Measurements from ENCODE around the gene PTPRD. TPM values are rescaled to one million over a fixed set of nuclear protein-coding genes. Genes with fewer than 3 reads are reported as not detected.

Gene PTPRD
- total and polyA plus RNA-seq, 2 donors (not counting 1 experiment from before 2014, with no cell fraction given) = not detected

GRCh38 chr9:8760000-8760767, 1852.6 kb downstream of the PTPRD start:
- POLR2A ChIA-PET = no interaction called here
- Histone ChIP-seq H4K20me1 (ENCODE audit: control insufficient read depth, insufficient read depth, low read length, poor library complexity, severe bottlenecking) (no peaks in the 10 kb centered on the region), H3K79me2 (ENCODE audit: control insufficient read depth, insufficient read depth, low read length) (no peaks in the 10 kb centered on the region), H2AFZ (ENCODE audit: insufficient read depth, low read depth, low read length, poor library complexity, severe bottlenecking) (no peak overlapping the region), H3K4me1 (ENCODE audit: control insufficient read depth in 2 of 2, insufficient read depth in 2 of 2, low read length in 2 of 2) (peaks cover 3 to 11% of the 10 kb centered on the region in 2 donors), H3K4me2 (replicated peaks; ENCODE audit: low read depth, low read length, poor library complexity, severe bottlenecking) (peak overlapping the region; percentile 18), H3K9me3 (ENCODE audit: control extremely low read depth in 1 of 3, control insufficient read depth in 2 of 3, insufficient read depth in 1 of 3, low read length in 2 of 3) (peaks cover 0 to 4% (median 0%) of the 10 kb centered on the region in 3 donors), H3K4me3 (ENCODE audit: control extremely low read depth in 1 of 5, extremely low read depth in 1 of 5, insufficient read depth in 1 of 5, low read depth in 2 of 5, low read length in 4 of 5) (no peak overlapping the region), H3K27me3 (replicated peaks in 1 of 4; ENCODE audit: control extremely low read depth in 1 of 4, control insufficient read depth in 3 of 4, insufficient read depth in 4 of 4, low read length in 3 of 4) (no peaks in the 10 kb centered on the region), H3K27ac (ENCODE audit: low read length in 2 of 2) (no peak overlapping the region), H3K36me3 (replicated peaks in 1 of 2; ENCODE audit: control extremely low read depth in 1 of 2, control insufficient read depth in 1 of 2, extremely low read depth in 1 of 2, insufficient read depth in 2 of 2, low read length in 1 of 2) (no peaks in the 10 kb centered on the region), H3K9ac (ENCODE audit: low read length) (no peak overlapping the region)
- CTCF ChIA-PET = no interaction called here
- intact Hi-C loops (cut with micrococcal nuclease) = no loop called here
- H3K4me3 Mint-ChIP-seq = peak overlapping the region; percentile 46
- peaks cover 11% of the 10 kb centered on the region for H3K4me1 Mint-ChIP-seq
- H3K27ac Mint-ChIP-seq = no peak overlapping the region
- TF ChIP-seq CTCF (IDR thresholded peaks at IDR 0.05) (no peak), EZH2 (IDR thresholded peaks at IDR 0.05; ENCODE audit: borderline replicate concordance, insufficient read depth, low read depth, low read length, poor library complexity, severe bottlenecking) (no peak)
- 60% methylated on average over 3 of the region's 8 CpGs for WGBS (ENCODE audit: insufficient coverage)
- no peaks in the 10 kb centered on the region for H3K9me3 Mint-ChIP-seq (ENCODE audit: insufficient read depth)
- DNase-seq (peak; percentile 19), ATAC-seq (ENCODE audit: low read depth) (no peak)
- H3K27me3 Mint-ChIP-seq = no peaks in the 10 kb centered on the region

DNA sequence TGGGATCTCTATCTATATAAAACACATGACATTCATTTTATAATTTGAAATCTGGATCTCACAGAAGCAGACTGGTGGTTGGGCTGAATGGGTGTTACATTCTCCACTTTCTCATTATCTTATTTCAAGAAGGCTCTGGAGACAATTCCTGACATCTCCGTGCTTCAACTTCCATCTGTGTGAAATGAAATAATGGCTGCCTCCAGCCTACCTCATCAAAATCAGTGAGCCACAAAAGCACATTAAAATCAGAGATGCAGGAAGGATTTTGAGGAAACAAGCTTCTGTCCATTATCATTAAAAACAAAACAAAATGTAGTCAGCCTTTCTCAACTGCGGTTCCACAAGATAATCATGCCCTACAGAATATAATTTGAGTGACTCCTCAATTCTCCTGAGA, 1854.9 kb downstream of the PTPRD start:
- no peak for ATAC-seq (ENCODE audit: low read depth)
- Mint-ChIP-seq H3K4me3 (no peak overlapping the region), H3K27me3 (no peaks in the 10 kb centered on the region), H3K9me3 (ENCODE audit: insufficient read depth) (no peaks in the 10 kb centered on the region), H3K4me1 (peaks cover 11% of the 10 kb centered on the region), H3K27ac (no peak overlapping the region)
- Histone ChIP-seq H3K79me2 (ENCODE audit: control insufficient read depth, insufficient read depth, low read length) (no peaks in the 10 kb centered on the region), H3K9ac (ENCODE audit: low read length) (no peak overlapping the region), H2AFZ (ENCODE audit: insufficient read depth, low read depth, low read length, poor library complexity, severe bottlenecking) (no peak overlapping the region), H3K4me1 (ENCODE audit: control insufficient read depth in 2 of 2, insufficient read depth in 2 of 2, low read length in 2 of 2) (peaks cover 3 to 11% of the 10 kb centered on the region in 2 donors), H3K9me3 (ENCODE audit: control extremely low read depth in 1 of 3, control insufficient read depth in 2 of 3, insufficient read depth in 1 of 3, low read length in 2 of 3) (peaks cover 0 to 4% (median 0%) of the 10 kb centered on the region in 3 donors), H3K36me3 (replicated peaks in 1 of 2; ENCODE audit: control extremely low read depth in 1 of 2, control insufficient read depth in 1 of 2, extremely low read depth in 1 of 2, insufficient read depth in 2 of 2, low read length in 1 of 2) (no peaks in the 10 kb centered on the region), H3K27me3 (replicated peaks in 1 of 4; ENCODE audit: control extremely low read depth in 1 of 4, control insufficient read depth in 3 of 4, insufficient read depth in 4 of 4, low read length in 3 of 4) (no peaks in the 10 kb centered on the region), H3K4me2 (replicated peaks; ENCODE audit: low read depth, low read length, poor library complexity, severe bottlenecking) (no peak overlapping the region), H3K4me3 (ENCODE audit: control extremely low read depth in 1 of 5, extremely low read depth in 1 of 5, insufficient read depth in 1 of 5, low read depth in 2 of 5, low read length in 4 of 5) (no peak overlapping the region), H3K27ac (ENCODE audit: low read length in 2 of 2) (no peak overlapping the region), H4K20me1 (ENCODE audit: control insufficient read depth, insufficient read depth, low read length, poor library complexity, severe bottlenecking) (no peaks in the 10 kb centered on the region)
- TF ChIP-seq EZH2 (IDR thresholded peaks at IDR 0.05; ENCODE audit: borderline replicate concordance, insufficient read depth, low read depth, low read length, poor library complexity, severe bottlenecking) = no peak
- TF ChIP-seq CTCF (IDR thresholded peaks at IDR 0.05) = no peak
- WGBS (ENCODE audit: insufficient coverage) = no CpG with 5 or more reads among the region's 2 CpGs
- intact Hi-C loops (cut with micrococcal nuclease) = no loop called here
- CTCF ChIA-PET = interaction anchor here (0.7 kb wide), 1 partner anchor 75 kb away, joined by 5 read pairs; no protein-coding TSS in a partner anchor
- no peak for DNase-seq
- POLR2A ChIA-PET = no interaction called here

Measured in B cell (primary cell).